ENCODE data around the gene ARHGEF4.

ARHGEF4 gene

GRCh38 chr2:130920415-130921163 is 83.9 kb downstream of the ARHGEF4 start:
- peak; percentile 66 for DNase-seq

GRCh38 chr2:130921164-130921476 is 84.4 kb downstream of the ARHGEF4 start:
- no peak for DNase-seq

- no peak for DNase-seq
Measured at GRCh38 chr2:130922417-130922816, 85.7 kb downstream of the ARHGEF4 start.

GRCh38 chr2:130928385-130928784 is 91.7 kb downstream of the ARHGEF4 start:
- no peak for DNase-seq

DNA sequence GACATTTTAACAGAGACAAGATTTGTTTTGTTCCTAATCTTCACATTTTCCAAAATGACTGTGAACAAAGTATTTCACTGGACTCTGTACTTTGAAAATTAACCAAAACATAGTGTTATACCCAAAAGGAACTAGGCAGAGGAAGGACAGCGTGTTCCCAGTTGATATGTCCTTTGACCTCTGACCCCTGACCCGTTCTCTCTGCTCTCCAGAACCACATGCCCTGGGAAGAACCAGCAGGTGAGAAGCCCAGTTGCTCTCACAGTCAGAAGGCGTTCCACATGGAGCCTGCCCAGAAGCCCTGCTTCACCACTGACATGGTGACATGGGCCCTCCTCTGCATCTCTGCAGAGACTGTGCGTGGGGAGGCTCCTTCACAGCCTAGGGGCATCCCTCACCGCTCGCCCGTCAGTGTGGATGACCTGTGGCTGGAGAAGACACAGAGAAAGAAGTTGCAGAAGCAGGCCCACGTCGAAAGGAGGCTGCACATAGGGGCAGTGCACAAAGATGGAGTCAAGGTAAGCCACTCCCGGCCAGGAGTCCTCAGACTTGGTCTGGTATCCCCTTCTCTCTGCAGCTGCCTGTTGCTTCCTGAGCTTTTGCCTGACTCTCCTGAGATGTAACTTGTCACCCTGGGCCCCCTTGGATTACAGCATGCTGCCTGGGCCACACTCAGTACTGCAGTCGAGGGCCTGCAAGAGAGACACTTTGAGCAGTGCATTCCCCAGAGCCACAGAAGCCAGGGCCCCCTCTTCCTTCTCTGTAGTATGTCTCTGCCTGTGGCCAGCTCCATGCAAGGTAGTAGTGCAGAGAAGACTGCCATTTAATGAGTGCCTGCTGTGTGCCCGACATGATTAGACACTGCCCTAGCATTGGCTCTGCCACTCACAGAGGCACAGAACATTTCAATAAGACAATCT is 94.3 kb downstream of the ARHGEF4 start:
- DNase-seq, result no peak

DNA sequence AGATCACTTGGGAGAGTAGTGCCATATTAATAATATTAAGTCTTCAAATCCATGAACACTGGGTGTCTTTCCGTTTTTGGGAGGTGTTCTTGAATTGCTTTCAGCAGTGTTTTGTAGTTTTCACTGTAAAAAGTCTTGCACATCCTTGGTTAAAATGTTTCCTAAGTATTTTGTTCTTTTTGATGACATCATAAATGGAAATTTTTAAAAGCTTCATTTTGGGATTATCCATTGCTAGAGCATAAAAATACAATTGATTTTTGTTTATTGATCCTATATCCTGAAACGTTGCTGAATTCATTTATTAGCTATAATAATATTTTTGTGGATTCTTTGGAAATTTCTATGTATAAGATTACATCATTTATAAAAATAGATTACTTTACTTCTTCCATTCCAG is 96.8 kb downstream of the ARHGEF4 start:
- no peak for DNase-seq

DNA sequence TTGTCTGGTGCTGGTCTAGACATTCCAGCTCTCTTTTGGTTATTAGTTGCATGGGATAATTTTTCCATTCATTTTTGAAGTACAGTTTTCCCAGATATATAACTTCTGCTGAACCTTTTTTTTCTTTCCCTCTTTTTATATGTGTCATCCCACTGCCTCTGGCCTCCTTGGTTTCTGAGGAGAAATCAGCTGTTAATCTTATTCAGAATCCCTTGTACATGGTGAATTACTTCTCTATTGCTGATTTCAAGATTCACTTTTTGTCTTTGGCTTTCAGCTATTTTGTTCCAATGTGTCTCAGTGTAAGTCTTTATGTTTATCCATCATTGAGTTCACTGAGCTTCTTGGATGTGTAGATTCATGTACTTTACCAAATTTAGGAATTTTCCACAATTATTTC is 99.7 kb downstream of the ARHGEF4 start:
- DNase-seq, result no peak

GRCh38 chr2:130947967-130948366 is 111.3 kb downstream of the ARHGEF4 start:
- DNase-seq, result no peak

DNA sequence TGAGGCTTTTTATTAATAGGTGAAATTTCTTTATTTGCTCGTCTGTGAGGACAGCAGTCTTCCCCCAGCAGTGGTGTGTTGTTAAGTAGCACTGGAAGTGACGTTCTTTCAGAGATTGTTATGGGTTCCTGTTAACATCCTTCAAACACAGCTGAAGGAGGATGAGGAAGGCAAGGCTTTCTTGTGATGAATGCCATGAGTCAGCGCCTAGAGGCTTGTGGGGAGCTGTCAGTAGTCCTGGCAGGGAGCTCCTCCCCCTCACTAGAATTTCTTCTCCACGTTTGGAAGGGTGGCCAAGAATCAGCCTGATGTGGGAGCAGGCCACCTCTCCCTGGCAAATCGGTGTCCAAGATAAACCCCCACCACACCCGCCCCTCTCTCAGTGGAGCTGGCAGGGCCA is 113.2 kb downstream of the ARHGEF4 start:
- no peak for DNase-seq

GRCh38 chr2:130951018-130951417 is 114.3 kb downstream of the ARHGEF4 start:
- DNase-seq, result no peak

DNA sequence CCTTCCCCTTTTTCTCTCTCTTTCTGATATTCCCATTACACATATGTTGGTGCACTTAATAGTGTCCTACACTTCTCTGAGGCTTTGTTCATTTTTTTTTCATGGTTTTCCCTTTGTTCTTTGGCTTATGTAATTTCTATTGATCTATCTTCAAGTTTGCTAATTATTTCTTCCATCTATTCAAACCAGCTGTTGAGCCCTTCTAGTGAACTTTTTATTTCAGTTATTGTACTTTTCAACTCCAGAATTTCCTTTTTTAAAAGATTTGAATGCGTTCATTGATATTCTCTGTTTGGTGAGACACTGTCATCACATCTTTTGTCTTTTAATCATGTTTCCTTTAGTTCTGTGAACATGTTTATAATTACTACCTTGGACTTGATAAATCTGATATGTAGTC is 118.2 kb downstream of the ARHGEF4 start:
- no peak for DNase-seq

DNA sequence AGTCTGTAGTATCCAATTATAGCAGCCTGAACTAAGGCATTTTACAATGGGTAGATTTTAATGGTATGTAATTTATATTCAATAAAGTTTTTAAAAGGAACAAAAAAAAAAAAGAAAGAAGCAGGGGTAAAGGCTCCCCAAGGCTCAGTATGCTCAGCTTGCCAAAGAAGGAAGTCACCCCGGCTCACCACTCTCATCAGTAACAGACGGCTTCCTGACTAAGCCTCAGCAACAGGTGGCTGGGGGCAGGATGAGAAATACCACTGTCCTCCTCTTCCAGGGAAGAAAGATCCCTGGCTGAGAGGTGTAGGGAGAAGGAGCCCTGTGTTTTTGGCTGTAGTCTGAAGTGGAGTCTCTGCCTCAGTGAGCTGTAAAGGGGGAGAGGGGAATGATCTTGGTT is 121.2 kb downstream of the ARHGEF4 start:
- DNase-seq, result no peak

DNA sequence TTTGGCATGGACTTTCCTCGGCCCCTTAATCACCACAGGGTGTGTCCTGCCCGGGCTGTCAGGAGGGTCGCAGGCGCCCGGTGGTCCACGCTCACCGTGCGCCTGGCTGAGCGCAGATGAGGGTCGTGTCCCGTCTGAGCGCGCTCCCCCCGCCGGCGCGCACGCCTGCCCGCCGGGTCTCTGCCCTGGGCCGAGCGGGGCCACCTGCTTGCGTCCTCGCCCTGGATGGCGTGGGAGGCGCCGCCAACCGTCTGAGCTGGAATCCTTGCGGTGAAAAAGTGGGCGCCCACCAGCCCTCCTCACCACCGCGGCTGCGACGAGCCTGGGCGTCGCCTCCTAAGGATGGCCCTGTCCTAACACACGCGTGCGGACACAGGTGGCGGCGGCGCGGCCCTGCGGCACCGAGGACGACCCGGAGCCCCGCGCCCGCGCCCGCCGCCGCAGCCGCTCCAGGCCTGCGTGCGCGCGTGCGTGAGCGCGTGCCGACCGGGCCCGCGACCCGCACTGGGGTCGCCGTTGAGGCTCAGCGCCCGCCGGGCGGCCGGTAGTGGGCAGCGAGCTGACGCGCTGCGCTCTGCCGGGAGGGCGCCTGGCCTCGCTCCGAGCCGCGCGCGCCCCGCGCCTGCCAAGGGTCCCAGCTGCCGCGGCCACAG is 126.6 kb downstream of the ARHGEF4 start:
- DNase-seq, result no peak

GRCh38 chr2:130963849-130964793 is 127.4 kb downstream of the ARHGEF4 start:
- DNase-seq, result no peak

- no peak for DNase-seq
Measured at GRCh38 chr2:130964931-130965330, 128.2 kb downstream of the ARHGEF4 start.

DNA sequence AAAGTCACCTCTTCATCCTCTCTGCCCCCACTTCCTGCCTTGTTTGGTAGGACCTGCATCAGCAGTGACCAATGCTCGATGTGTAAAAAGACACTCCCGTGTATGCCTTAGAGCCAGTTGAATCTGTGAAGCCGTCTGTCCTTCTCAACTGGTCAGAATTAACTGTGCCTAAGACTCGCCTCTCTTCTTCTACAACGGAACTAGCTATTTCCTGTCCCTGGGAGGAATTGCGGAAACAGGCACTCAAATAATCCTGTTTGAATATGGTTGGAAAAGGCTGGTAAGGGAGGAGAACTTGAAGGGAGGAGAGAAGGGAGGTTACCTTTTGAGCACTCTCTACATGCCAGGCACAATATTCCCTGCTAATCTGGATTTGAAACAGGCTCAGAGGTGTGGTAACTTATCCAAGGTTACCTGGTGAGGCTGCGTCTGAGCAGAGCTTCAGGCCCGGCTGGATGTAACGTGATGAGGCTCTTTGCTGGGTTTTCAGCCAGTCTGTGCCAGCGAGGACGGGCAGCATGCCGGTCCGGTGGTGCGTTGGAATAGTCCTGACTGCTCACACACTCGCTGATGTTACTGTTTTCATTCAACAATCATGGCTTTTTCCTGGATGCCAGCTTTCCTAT is 129.5 kb downstream of the ARHGEF4 start:
- no peak for DNase-seq

DNA sequence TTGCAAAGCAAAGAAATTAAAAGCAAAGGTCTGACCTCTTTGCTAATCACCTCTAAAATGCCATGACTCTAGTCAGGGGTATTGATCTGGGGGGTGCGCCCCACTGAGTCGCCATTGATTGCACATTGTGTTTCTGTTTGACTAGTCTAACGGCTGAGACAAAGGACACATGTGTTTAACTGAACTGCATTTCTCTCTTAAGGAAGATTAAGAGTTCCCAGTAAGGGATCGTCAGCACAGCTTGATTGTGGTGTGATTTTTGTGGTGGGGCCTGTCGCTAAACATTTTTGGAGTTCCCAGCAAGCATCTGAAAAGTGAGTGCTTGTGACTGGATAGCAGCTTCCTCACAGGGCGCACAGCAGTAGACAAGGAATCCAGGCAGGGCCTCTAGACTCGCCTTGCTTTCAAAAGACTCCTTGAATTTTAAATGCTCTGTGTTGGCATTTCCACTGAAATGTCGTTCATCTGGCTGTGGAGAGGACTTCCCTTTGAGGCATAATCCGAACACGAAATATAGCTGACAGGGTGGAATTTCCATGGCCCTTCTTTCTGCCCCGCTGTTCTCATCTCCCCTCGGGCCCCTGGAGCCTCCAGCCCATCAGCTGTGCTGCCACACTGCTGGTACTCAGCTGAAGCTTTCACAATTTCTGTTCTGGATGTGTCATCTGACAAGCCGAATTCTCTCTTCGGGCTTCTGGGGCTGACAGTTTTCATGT is 130.2 kb downstream of the ARHGEF4 start:
- DNase-seq, result no peak

DNA sequence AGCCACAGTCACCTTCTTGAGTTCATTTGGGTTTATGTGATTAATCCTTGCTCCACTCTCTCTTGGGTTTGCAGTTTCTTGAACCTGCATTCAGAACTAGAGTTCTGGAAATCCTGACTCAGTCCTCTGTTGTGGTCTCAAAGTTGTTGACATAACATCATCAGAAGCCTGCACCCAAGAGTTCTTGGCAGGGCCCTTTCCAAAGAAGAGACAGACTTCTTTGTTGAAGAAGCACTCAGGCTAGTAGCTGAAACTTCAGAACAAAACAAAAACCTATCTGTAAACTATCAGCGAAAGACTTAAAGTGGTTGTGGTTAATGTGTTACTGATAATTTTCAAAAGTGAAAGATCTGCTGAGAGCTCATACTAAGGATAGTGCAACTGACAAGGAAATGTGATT is 135.7 kb downstream of the ARHGEF4 start:
- no peak for DNase-seq

GRCh38 chr2:130975729-130976128 is 139.0 kb downstream of the ARHGEF4 start:
- no peak for DNase-seq

DNA sequence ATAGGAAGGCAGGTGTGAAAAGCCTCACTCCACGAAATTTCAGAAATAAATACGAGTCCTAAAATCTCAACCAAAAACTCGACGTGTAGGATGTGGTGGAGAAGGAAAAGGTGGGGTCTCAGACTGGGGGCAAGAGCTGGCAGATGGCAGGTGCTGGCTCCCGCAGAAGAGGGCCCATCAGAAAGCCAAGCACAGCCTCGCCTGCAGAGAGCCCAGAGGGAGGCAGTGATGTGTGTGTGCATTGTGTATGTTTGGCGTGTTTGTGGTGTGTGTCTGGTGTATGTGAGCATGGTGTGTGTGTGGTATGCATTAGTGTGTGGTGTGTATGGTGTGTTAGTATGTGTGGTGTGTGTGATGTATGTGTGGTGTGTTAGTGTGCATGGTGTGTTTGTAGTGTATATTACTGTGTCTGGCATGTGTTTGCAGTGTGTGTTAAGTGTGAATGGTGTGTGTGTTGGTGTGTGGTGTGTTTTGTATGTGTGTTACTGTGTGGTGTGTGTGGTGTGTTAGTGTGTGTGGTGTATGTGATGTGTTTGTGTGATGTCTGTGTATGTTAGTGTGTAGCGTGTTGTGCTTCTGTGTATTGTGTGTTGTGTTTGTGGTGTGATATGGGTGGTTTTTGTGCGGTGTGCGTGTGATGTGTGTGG is 140.0 kb downstream of the ARHGEF4 start:
- DNase-seq, result no peak

All from CD4-positive, alpha-beta T cell treated with Interleukin-17A for 4 hours (primary cell).